Hindlimb muscle (tissue), 1 donor: ENCODE results near the gene FUCA1. TPM values are rescaled to one million over a fixed set of nuclear protein-coding genes. Genes with fewer than 3 reads are reported as not detected.
A peak's percentile ranks its signal among the peaks of the same experiment; 100 is the strongest.
"Not testable (repeated sequence)": the region's sequence is repeated elsewhere in the genome, so short reads cannot be mapped to it uniquely, and the experiment has no call there.

Experiments used
- DNase-seq: peaks from one replicate; pipeline ENCODE4 v3.0.0-alpha.2; 2013
- polyA plus RNA-seq: library from polyadenylated mRNA; unstranded; fragments of 120-200 nt; gene quantifications from one replicate; pipeline ENCODE4 v1.2.1, GENCODE V29; 2013; ENCODE audit not compliant: insufficient read length

Gene FUCA1
- polyA plus RNA-seq, 1 donor: 12.9 TPM

GRCh38 chr1:23895082-23895481 is 27.0 kb upstream of the FUCA1 start:
- DNase-seq: no peak

GRCh38 chr1:23889074-23889473 is 21.0 kb upstream of the FUCA1 start:
- no peak for DNase-seq

GRCh38 chr1:23885222-23885621 is 17.1 kb upstream of the FUCA1 start:
- no peak for DNase-seq

- DNase-seq: no peak
Observed at GRCh38 chr1:23882746-23883145, 14.7 kb upstream of the FUCA1 start.

GRCh38 chr1:23879809-23880208 is 11.7 kb upstream of the FUCA1 start:
- DNase-seq: no peak

GRCh38 chr1:23878668-23879067 is 10.6 kb upstream of the FUCA1 start:
- no peak for DNase-seq

GRCh38 chr1:23875382-23875781 is 7.3 kb upstream of the FUCA1 start:
- DNase-seq: no peak

- DNase-seq: no peak
Observed at GRCh38 chr1:23872421-23872820, 4.3 kb upstream of the FUCA1 start.

- DNase-seq: no peak
Observed at GRCh38 chr1:23869051-23869450, 961 bp upstream of the FUCA1 start.

- DNase-seq: no peak
Observed at GRCh38 chr1:23868557-23869016, 497 bp upstream of the FUCA1 start.

- DNase-seq: no peak
Observed at GRCh38 chr1:23867542-23867894, 572 bp downstream of the FUCA1 start.

GRCh38 chr1:23865543-23865930 is 2.6 kb downstream of the FUCA1 start:
- DNase-seq: peak; percentile 15

- no peak for DNase-seq
Observed at GRCh38 chr1:23864801-23865542, 3.1 kb downstream of the FUCA1 start.

GRCh38 chr1:23862640-23863039 is 5.5 kb downstream of the FUCA1 start:
- DNase-seq: no peak

GRCh38 chr1:23854568-23854967 is 13.5 kb downstream of the FUCA1 start:
- no peak for DNase-seq

- DNase-seq: not testable (repeated sequence)
Observed at GRCh38 chr1:23853124-23853523, 15.0 kb downstream of the FUCA1 start.

GRCh38 chr1:23851406-23851805 is 16.7 kb downstream of the FUCA1 start:
- not testable (repeated sequence) for DNase-seq

GRCh38 chr1:23848673-23849616 is 19.1 kb downstream of the FUCA1 start:
- no peak for DNase-seq

GRCh38 chr1:23847482-23848095 is 20.5 kb downstream of the FUCA1 start:
- DNase-seq: not testable (repeated sequence)

- DNase-seq: no peak
Observed at GRCh38 chr1:23845163-23845562, 22.9 kb downstream of the FUCA1 start.

- DNase-seq: no peak
Observed at GRCh38 chr1:23843644-23844043, 24.4 kb downstream of the FUCA1 start.

- peak; percentile 28 for DNase-seq
Observed at GRCh38 chr1:23838401-23838866, 29.7 kb downstream of the FUCA1 start.

- no peak for DNase-seq
Observed at GRCh38 chr1:23837908-23838307, 30.2 kb downstream of the FUCA1 start.
